GM15510 (cell line): ENCODE results near the gene DNLZ.

Source experiments
- POLR2A ChIP-seq: IDR thresholded peaks from 3 replicates; pipeline ENCODE4 v1.6.1; 2011; ENCODE audit warnings: borderline replicate concordance; ENCODE audit not compliant: insufficient read length; ENCODE audit errors: extremely low read depth

DNLZ gene

DNA sequence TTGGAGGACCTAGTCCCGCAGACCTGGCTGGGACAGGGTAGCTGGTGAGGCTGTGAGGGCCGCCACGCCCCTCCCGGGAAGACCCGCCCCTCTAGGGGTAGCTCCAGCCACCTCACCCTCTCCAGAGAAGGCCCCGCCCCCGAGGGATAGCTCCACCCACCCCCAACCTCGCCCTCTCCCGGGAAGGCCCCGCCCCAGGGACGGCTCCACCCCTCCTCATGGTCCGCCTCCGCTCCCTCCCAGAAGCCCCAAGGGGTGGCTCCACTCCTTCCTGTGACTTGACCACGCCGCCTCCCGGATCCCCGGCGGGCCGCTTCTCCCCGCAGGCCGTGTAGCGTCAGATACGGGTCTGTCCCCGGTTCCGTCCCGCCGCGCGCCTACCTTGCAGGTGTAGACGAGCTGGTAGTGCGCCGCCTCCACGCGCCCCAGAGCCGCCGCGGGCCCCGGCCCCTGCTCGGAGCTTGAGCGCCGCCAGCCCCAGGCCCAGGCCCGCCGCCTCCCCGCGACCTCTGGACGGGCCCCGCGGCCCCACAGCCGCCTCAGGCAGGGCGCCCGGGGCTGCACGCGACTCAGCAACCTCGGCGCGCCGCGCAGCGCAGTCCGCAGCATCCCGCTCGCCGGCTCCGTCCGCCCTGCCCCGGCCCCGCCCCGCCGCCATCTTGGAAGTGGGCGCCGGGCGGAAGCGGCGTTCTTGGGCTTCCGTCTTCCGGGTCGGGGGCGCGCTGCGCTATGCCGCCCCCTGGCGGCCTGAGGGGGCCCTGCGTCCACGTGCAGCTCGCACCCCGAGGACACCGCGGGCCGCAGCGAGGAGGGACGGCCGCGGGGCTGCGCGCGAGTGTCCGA is at the start of gene DNLZ:
Gene DNLZ (minus strand): TSS at position 639 of the 843 bp plus-strand sequence. CDS start 30 bp downstream, at position 609.
- peak; percentile 83 for TF ChIP-seq POLR2A

DNA sequence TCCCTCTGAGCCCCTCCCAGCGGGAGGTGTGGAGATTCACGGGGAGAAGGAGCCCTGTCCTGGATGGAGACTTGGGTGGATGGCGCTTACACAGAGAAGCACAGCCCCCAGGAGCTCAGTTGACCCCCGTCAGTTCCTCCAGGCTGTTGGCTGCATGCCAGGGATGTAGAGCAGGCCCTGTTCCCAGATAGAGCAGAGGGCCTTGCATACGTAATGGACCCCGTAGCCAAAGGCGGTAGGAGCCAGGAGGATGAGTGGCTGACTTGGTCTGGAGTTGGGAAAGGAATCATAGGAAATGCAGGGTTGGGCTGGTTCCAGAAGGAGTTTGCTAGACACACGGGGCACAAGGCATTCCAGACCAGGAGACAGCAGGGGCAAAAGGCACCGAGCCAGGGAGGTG is 49.4 kb upstream of the DNLZ start:
- no peak for TF ChIP-seq POLR2A

- TF ChIP-seq POLR2A = no peak
Measured at GRCh38 chr9:136411378-136411777, 47.8 kb upstream of the DNLZ start.

DNA sequence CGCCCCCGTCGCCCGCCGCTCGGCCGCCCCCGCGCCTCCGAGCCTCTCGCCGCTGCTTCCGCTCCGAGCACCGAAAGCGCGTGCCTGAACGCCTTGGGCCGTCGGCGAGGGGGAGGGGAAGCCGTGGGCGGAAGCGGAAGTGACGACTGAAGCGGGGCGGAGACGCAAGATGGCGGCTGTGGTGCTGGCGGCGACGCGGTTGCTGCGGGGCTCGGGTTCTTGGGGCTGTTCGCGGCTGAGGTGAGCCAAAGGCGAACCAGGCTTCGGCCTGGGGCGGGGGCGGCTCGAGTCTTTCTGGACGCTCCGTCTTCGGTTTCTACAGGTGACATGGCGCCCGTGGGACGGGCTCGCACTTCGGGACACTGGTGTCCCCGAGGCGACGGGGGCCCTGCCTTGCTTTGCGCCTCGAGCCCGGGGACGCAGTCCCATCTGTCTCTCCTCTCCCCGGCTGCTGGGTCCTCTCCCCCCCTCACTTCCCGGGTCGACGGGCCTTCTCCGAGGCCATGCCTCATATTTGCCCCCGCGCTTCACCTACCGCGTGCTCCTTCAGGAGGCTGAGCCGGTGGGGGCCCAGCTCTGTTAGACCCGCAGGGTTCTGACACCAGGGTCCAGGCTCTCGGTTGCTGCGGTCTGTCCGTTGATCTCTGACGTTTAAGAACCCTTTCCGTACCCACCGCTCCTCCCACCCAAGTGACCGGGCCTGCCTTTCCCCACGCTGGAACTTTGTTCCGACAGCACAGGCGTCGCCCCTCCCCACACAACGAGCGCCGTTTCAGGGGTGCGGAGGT is 47.1 kb upstream of the DNLZ start, which contains the start of the genes ENTR1 and PMPCA:
Gene ENTR1 (minus strand): TSS at position 115 of the 788 bp plus-strand sequence. CDS start 217 bp downstream, outside the sequence.
Gene PMPCA (plus strand): TSS at position 159 of the 788 bp plus-strand sequence. CDS start 11 bp downstream, at position 170.
- TF ChIP-seq POLR2A = peak; percentile 96

- no peak for TF ChIP-seq POLR2A
Measured at GRCh38 chr9:136409557-136410455, 46.3 kb upstream of the DNLZ start.

GRCh38 chr9:136407911-136408310 is 44.4 kb upstream of the DNLZ start:
- TF ChIP-seq POLR2A = no peak

GRCh38 chr9:136405481-136405880 is 41.9 kb upstream of the DNLZ start:
- TF ChIP-seq POLR2A = no peak

DNA sequence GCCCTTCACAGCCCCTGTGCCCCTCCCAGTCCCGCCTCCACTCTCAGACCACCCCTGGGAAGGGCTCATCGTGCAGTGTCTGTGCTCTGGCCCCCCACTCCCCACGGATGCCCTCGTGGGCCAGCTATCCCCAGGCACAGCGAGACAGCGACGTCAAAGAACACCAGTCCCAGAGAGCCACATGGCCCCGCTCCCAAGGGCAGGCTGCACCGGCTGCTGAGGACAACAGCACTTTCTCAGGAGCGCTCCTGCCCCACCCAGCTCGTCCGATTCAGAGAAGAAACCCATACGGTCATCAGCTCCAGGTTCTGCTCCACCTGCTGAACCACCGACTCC is 41.2 kb upstream of the DNLZ start:
- TF ChIP-seq POLR2A = no peak

- TF ChIP-seq POLR2A = no peak
Measured at GRCh38 chr9:136403915-136404800, 40.6 kb upstream of the DNLZ start.

DNA sequence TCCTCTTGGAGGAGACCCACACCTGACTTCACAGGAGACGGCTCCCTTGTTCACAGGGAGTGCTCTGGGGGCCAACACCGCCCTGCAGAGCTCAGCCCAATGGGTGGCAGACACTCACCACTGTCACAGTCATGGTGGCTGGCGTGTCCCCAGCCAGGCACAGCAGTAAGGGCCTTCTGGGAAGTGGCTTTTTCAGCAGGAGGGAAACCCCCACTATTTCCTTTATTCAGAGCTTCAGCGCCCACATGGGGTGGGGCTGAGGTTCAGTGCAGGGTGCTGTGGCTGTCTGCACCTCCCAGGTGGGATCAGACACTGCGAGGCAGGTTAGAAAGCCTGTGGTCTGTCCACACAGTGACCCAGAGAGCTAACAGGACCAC is 40.0 kb upstream of the DNLZ start:
- TF ChIP-seq POLR2A = peak; percentile 32

DNA sequence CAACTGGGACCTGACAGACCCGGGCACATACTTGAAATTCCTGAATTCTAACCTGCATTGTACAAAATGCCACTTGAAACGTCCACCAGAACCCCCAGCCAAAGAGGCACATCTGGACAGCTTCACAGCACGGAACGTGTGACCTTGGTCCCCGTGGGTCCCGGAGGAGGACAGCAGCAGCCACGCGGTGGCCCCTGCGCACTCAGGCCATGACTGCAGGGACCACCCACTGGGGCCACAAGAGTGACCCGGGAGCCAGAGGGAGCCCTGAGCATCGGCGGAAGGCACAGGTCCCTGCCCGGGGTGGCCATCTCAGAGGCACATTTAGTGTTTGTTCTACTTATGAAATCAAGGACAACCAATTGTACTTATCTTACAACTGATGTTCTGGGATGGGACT is 38.5 kb upstream of the DNLZ start:
- TF ChIP-seq POLR2A = no peak

- TF ChIP-seq POLR2A = no peak
Measured at GRCh38 chr9:136401173-136401922, 37.8 kb upstream of the DNLZ start.
